Liver (tissue), 9 donors: Measurements from ENCODE around the gene RPS6KA2. TPM values are rescaled to one million over a fixed set of nuclear protein-coding genes. Genes with fewer than 3 reads are reported as not detected.

Source experiments
- DNase-seq: peaks from one replicate; pipeline ENCODE4 v3.0.0-alpha.2; 2017; ENCODE audit warnings: low spot score
- H3K27ac ChIP-seq, 2 donors: one replicate each; pipeline ENCODE4 v1.7.0; 2013; ENCODE audit warnings: inconsistent platforms in 2 of 2, low read length in 2 of 2, control low read depth in 1 of 2, low read depth in 1 of 2, mild to moderate bottlenecking in 1 of 2
- H3K27me3 ChIP-seq, 4 donors: one replicate each; pipeline versions ENCODE4 v1.6.1 to v1.7.0; 2013; ENCODE audit warnings: low read length in 3 of 4, inconsistent platforms in 1 of 4, mild to moderate bottlenecking in 1 of 4, moderate library complexity in 1 of 4; ENCODE audit not compliant: control insufficient read depth in 4 of 4, insufficient read depth in 4 of 4
- H3K36me3 ChIP-seq, 4 donors: one replicate each; pipeline versions ENCODE4 v1.6.1 to v1.7.0; 2013; ENCODE audit warnings: low read length in 3 of 4, mild to moderate bottlenecking in 3 of 4, low read depth in 1 of 4, moderate library complexity in 1 of 4; ENCODE audit not compliant: control insufficient read depth in 4 of 4, insufficient read depth in 3 of 4
- H3K4me1 ChIP-seq, 4 donors: one replicate each; pipeline versions ENCODE4 v1.6.1 to v1.7.0; 2013; ENCODE audit warnings: low read length in 3 of 4, mild to moderate bottlenecking in 3 of 4, moderate library complexity in 1 of 4; ENCODE audit not compliant: control insufficient read depth in 4 of 4, insufficient read depth in 4 of 4
- H3K4me3 ChIP-seq, 3 donors: one replicate each; pipeline versions ENCODE4 v1.6.1 to v1.7.0; 2013; ENCODE audit warnings: low read length in 3 of 3, control low read depth in 1 of 3, low read depth in 1 of 3, mild to moderate bottlenecking in 1 of 3
- H3K9ac ChIP-seq, 2 donors: one replicate each; pipeline ENCODE4 v1.7.0; 2013; ENCODE audit warnings: low read length in 2 of 2, mild to moderate bottlenecking in 2 of 2, moderate library complexity in 2 of 2, control low read depth in 1 of 2, low read depth in 1 of 2
- H3K9me3 ChIP-seq, 4 donors: one replicate each; pipeline versions ENCODE4 v1.6.1 to v1.7.0; 2013; ENCODE audit warnings: low read length in 3 of 4; ENCODE audit not compliant: control insufficient read depth in 4 of 4
- EGR1 ChIP-seq, 2 donors: IDR thresholded peaks; 2 replicates each; pipeline ENCODE4 v1.6.1; 2016 to 2018; ENCODE audit warnings: antibody characterized with exemption in 2 of 2, low read depth in 2 of 2
- FOXA1 ChIP-seq: IDR thresholded peaks from 2 replicates; pipeline ENCODE4 v1.6.1; 2016; ENCODE audit warnings: antibody characterized with exemption
- FOXA2 ChIP-seq: IDR thresholded peaks from 2 replicates; pipeline ENCODE4 v1.6.1; 2016; ENCODE audit warnings: antibody characterized with exemption
- GABPA ChIP-seq, 2 donors: IDR thresholded peaks in 1 of 2; conservative IDR thresholded peaks in 1 of 2; 2 replicates each; pipeline ENCODE4 v1.6.1; 2016; ENCODE audit warnings: antibody characterized with exemption in 2 of 2, mild to moderate bottlenecking in 1 of 2, moderate library complexity in 1 of 2
- HNF4A ChIP-seq, 2 donors: conservative IDR thresholded peaks; 2 replicates each; pipeline ENCODE4 v1.6.1; 2016; ENCODE audit warnings: antibody characterized with exemption in 2 of 2, mild to moderate bottlenecking in 2 of 2
- HNF4G ChIP-seq: IDR thresholded peaks from 2 replicates; pipeline ENCODE4 v1.6.1; 2016; ENCODE audit warnings: antibody characterized with exemption
- JUND ChIP-seq, 2 donors: IDR thresholded peaks; 2 replicates each; pipeline ENCODE4 v1.6.1; 2016; ENCODE audit warnings: antibody characterized with exemption in 2 of 2
- MAX ChIP-seq: IDR thresholded peaks from 2 replicates; pipeline ENCODE4 v1.6.1; 2016; ENCODE audit warnings: antibody characterized with exemption
- NR2F2 ChIP-seq: IDR thresholded peaks from 2 replicates; pipeline ENCODE4 v1.6.1; 2016; ENCODE audit warnings: antibody characterized with exemption
- RAD21 ChIP-seq, 2 donors: IDR thresholded peaks; 2 replicates each; pipeline ENCODE4 v1.6.1; 2016; ENCODE audit warnings: antibody characterized with exemption in 2 of 2, mild to moderate bottlenecking in 2 of 2
- RXRA ChIP-seq, 2 donors: IDR thresholded peaks; 2 replicates each; pipeline ENCODE4 v1.6.1; 2017 to 2018; ENCODE audit warnings: antibody characterized with exemption in 2 of 2, mild to moderate bottlenecking in 1 of 2
- SP1 ChIP-seq: IDR thresholded peaks from 2 replicates; pipeline ENCODE4 v1.6.1; 2018; ENCODE audit warnings: antibody characterized with exemption, mild to moderate bottlenecking
- TAF1 ChIP-seq: conservative IDR thresholded peaks from 2 replicates; pipeline ENCODE4 v1.6.1; 2016; ENCODE audit warnings: antibody characterized with exemption, mild to moderate bottlenecking
- YY1 ChIP-seq: IDR thresholded peaks from 2 replicates; pipeline ENCODE4 v1.6.1; 2016; ENCODE audit warnings: antibody characterized with exemption, mild to moderate bottlenecking
- WGBS: extraction: QIAGEN DNeasy Blood & Tissue Kit; methylation state at CpG from one replicate; pipeline ENCODE4 v1.1.7; 2013; 5-methylcytosine and 5-hydroxymethylcytosine counted together
- polyA plus RNA-seq, 2 donors: library from polyadenylated mRNA; stranded (reverse) in 1 of 2; unstranded in 1 of 2; fragments of 200-250 nt in 1 of 2; fragments of >200 nt in 1 of 2; fragmentation: Nextera tagmentation in 1 of 2; extraction: Ambion mirVana in 1 of 2; gene quantifications; one replicate each; pipeline versions ENCODE4 v1.2.1 to v1.2.3, GENCODE V29; 2013 to 2015
- total RNA-seq, 2 donors: library from RNA; depleted of rRNA; stranded (reverse); fragments of >200 nt; gene quantifications; one replicate each; pipeline ENCODE4 v1.2.3, GENCODE V29; 2014
- TF ChIP-seq, protein P1 (sequence below): IDR thresholded peaks from 2 replicates; pipeline ENCODE4 v1.6.1; 2016; ENCODE audit warnings: antibody characterized with exemption
- TF ChIP-seq, protein P2 (sequence below): IDR thresholded peaks from 2 replicates; pipeline ENCODE4 v1.6.1; 2016; ENCODE audit warnings: antibody characterized with exemption
- TF ChIP-seq, protein P3 (sequence below): fragments of 150-350 bp; IDR thresholded peaks from 2 replicates; pipeline ENCODE4 v1.5.1; 2017; ENCODE audit warnings: improper control_type of control experiment, low read depth, low read length; ENCODE audit not compliant: missing input control
- TF ChIP-seq, protein P4 (sequence below): IDR thresholded peaks from 2 replicates; pipeline ENCODE4 v1.6.1; 2016; ENCODE audit warnings: antibody characterized with exemption, mild to moderate bottlenecking
- donor health status: healthy.
- donor health status: healthy.
- donor health status: healthy.
- donor health status: healthy.
- donor health status: healthy.

RPS6KA2 gene
- total and polyA plus RNA-seq, 4 donors: 2.5 to 9.0 (median 5.0) TPM

DNA sequence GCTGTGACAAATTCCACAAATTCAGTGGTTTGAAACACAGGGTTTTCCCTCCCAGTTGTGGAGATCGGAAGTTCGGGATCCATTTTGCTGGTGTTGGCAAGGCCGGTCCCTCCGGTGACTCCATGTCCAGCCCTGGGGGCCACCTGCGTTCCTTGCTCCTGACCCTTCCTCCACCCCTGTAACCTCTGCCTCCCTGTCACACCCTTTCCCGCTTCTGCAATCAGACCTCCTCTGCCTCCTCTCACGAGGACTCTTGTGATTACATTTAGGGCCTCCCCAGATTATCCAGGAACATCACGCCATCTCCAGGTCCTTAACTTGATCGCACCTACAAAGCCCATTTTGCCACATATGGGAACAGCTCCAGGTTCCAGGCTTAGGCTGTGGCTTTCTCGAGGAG is 12.5 kb downstream of the RPS6KA2 start (continued):
- no peak for TF ChIP-seq HNF4A (conservative IDR thresholded peaks at IDR 0.05)
- TF ChIP-seq, protein P1, sequence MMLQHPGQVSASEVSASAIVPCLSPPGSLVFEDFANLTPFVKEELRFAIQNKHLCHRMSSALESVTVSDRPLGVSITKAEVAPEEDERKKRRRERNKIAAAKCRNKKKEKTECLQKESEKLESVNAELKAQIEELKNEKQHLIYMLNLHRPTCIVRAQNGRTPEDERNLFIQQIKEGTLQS: no peak
- TF ChIP-seq, protein P2, sequence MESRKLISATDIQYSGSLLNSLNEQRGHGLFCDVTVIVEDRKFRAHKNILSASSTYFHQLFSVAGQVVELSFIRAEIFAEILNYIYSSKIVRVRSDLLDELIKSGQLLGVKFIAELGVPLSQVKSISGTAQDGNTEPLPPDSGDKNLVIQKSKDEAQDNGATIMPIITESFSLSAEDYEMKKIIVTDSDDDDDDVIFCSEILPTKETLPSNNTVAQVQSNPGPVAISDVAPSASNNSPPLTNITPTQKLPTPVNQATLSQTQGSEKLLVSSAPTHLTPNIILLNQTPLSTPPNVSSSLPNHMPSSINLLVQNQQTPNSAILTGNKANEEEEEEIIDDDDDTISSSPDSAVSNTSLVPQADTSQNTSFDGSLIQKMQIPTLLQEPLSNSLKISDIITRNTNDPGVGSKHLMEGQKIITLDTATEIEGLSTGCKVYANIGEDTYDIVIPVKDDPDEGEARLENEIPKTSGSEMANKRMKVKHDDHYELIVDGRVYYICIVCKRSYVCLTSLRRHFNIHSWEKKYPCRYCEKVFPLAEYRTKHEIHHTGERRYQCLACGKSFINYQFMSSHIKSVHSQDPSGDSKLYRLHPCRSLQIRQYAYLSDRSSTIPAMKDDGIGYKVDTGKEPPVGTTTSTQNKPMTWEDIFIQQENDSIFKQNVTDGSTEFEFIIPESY: no peak

DNA sequence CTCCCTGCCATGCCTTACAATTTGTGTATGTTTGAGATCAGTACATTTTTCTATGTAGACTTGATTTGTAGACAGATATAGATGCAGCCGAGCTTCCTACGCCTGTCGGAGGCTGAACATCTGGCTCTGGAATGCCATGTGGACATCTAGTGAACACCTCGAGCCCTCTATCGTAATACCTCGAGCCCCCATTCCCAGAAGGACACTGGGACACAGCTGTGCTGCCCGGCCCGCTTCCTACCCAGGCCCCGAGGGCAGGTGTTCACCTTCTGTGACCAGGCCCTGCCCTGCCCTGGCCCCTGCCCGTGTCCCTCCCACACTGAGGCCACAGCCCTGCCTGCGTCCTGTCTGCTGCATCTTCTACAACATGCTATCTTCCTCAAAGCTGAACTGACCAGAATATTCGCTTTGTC is 12.9 kb downstream of the RPS6KA2 start:
- no peak for DNase-seq
- Histone ChIP-seq H3K4me1 (no peaks in the 10 kb centered on the region), H3K36me3 (no peaks in the 10 kb centered on the region), H3K27me3 (no peaks in the 10 kb centered on the region), H3K4me3 (no peak overlapping the region), H3K9ac (no peak overlapping the region), H3K27ac (no peak overlapping the region), H3K9me3 (no peaks in the 10 kb centered on the region)
- TF ChIP-seq FOXA1 (no peak), RXRA (IDR thresholded peaks at IDR 0.05) (no peak), TAF1 (no peak), MAX (no peak), HNF4G (no peak), FOXA2 (no peak), JUND (IDR thresholded peaks at IDR 0.05) (no peak), RAD21 (IDR thresholded peaks at IDR 0.05) (no peak), EGR1 (IDR thresholded peaks at IDR 0.05; ENCODE audit: low read depth in 2 of 2) (no peak), GABPA (IDR thresholded peaks at IDR 0.05 in 1 of 2, conservative IDR thresholded peaks at IDR 0.05 in 1 of 2) (no peak), SP1 (no peak), YY1 (no peak), NR2F2 (no peak), HNF4A (conservative IDR thresholded peaks at IDR 0.05) (no peak)
- TF ChIP-seq, protein P3, sequence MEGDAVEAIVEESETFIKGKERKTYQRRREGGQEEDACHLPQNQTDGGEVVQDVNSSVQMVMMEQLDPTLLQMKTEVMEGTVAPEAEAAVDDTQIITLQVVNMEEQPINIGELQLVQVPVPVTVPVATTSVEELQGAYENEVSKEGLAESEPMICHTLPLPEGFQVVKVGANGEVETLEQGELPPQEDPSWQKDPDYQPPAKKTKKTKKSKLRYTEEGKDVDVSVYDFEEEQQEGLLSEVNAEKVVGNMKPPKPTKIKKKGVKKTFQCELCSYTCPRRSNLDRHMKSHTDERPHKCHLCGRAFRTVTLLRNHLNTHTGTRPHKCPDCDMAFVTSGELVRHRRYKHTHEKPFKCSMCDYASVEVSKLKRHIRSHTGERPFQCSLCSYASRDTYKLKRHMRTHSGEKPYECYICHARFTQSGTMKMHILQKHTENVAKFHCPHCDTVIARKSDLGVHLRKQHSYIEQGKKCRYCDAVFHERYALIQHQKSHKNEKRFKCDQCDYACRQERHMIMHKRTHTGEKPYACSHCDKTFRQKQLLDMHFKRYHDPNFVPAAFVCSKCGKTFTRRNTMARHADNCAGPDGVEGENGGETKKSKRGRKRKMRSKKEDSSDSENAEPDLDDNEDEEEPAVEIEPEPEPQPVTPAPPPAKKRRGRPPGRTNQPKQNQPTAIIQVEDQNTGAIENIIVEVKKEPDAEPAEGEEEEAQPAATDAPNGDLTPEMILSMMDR: no peak
- TF ChIP-seq, protein P1: no peak
- TF ChIP-seq, protein P4, sequence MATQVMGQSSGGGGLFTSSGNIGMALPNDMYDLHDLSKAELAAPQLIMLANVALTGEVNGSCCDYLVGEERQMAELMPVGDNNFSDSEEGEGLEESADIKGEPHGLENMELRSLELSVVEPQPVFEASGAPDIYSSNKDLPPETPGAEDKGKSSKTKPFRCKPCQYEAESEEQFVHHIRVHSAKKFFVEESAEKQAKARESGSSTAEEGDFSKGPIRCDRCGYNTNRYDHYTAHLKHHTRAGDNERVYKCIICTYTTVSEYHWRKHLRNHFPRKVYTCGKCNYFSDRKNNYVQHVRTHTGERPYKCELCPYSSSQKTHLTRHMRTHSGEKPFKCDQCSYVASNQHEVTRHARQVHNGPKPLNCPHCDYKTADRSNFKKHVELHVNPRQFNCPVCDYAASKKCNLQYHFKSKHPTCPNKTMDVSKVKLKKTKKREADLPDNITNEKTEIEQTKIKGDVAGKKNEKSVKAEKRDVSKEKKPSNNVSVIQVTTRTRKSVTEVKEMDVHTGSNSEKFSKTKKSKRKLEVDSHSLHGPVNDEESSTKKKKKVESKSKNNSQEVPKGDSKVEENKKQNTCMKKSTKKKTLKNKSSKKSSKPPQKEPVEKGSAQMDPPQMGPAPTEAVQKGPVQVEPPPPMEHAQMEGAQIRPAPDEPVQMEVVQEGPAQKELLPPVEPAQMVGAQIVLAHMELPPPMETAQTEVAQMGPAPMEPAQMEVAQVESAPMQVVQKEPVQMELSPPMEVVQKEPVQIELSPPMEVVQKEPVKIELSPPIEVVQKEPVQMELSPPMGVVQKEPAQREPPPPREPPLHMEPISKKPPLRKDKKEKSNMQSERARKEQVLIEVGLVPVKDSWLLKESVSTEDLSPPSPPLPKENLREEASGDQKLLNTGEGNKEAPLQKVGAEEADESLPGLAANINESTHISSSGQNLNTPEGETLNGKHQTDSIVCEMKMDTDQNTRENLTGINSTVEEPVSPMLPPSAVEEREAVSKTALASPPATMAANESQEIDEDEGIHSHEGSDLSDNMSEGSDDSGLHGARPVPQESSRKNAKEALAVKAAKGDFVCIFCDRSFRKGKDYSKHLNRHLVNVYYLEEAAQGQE: no peak
- TF ChIP-seq, protein P2: no peak
- WGBS: 95% methylated on average over 12 of the region's 12 CpGs
